HEK293T (cell line): Measurements from ENCODE around the gene ICOS.

Source experiments
- CTCF ChIA-PET: fragments of 350-600 bp; formaldehyde crosslinking; extraction: SDS; loops from one replicate; lab custom pipeline; 2021; ENCODE audit warnings: antibody characterized with exemption, inconsistent platforms; lab: Yijun Ruan, JAX
- POLR2A ChIA-PET: fragments of 350-600 bp; formaldehyde crosslinking; extraction: SDS; loops from one replicate; lab custom pipeline; 2020; ENCODE audit warnings: antibody characterized with exemption, inconsistent platforms; lab: Yijun Ruan, JAX
- DNase-seq: peaks from one replicate; pipeline ENCODE4 v3.0.0; 2012; ENCODE audit warnings: mixed read lengths; ENCODE audit errors: extremely low spot score
- ARNT ChIP-seq: fragments of 450-650 bp; IDR thresholded peaks from 2 replicates; pipeline ENCODE4 v1.6.1; 2017; ENCODE audit warnings: mild to moderate bottlenecking
- BHLHE40 ChIP-seq: fragments of 450-650 bp; IDR thresholded peaks from 2 replicates; pipeline ENCODE4 v1.6.1; 2016; ENCODE audit warnings: mild to moderate bottlenecking, moderate library complexity, borderline replicate concordance
- CTBP1 ChIP-seq: fragments of 450-650 bp; IDR thresholded peaks from 2 replicates; pipeline ENCODE4 v1.6.1; 2016; ENCODE audit warnings: borderline replicate concordance
- ELF4 ChIP-seq: fragments of 450-650 bp; IDR thresholded peaks from 2 replicates; pipeline ENCODE4 v1.6.1; 2017; ENCODE audit warnings: antibody characterized with exemption
- FOXA1 ChIP-seq: fragments of 450-650 bp; IDR thresholded peaks from 2 replicates; pipeline ENCODE4 v1.6.1; 2016; ENCODE audit warnings: mild to moderate bottlenecking
- FOXK2 ChIP-seq: fragments of 450-650 bp; IDR thresholded peaks from 2 replicates; pipeline ENCODE4 v1.6.1; 2016; ENCODE audit warnings: mild to moderate bottlenecking
- FOXM1 ChIP-seq: fragments of 450-650 bp; IDR thresholded peaks from 2 replicates; pipeline ENCODE4 v1.6.1; 2017; ENCODE audit warnings: mild to moderate bottlenecking, borderline replicate concordance
- HDGF ChIP-seq: fragments of 450-650 bp; IDR thresholded peaks from 2 replicates; pipeline ENCODE4 v1.6.1; 2017; ENCODE audit warnings: antibody characterized with exemption, borderline replicate concordance
- L3MBTL2 ChIP-seq: fragments of 450-650 bp; conservative IDR thresholded peaks from 2 replicates; pipeline ENCODE4 v1.6.1; 2016; ENCODE audit warnings: mild to moderate bottlenecking
- LEF1 ChIP-seq: fragments of 450-650 bp; IDR thresholded peaks from 2 replicates; pipeline ENCODE4 v1.6.1; 2017; ENCODE audit warnings: mild to moderate bottlenecking, borderline replicate concordance
- NFRKB ChIP-seq: fragments of 450-650 bp; IDR thresholded peaks from 2 replicates; pipeline ENCODE4 v1.6.1; 2016; ENCODE audit warnings: mild to moderate bottlenecking, moderate library complexity
- SP1 ChIP-seq: fragments of 450-650 bp; IDR thresholded peaks from 2 replicates; pipeline ENCODE4 v1.6.1; 2017
- SUZ12 ChIP-seq: fragments of 450-650 bp; IDR thresholded peaks from 2 replicates; pipeline ENCODE4 v1.6.1; 2016; ENCODE audit warnings: mild to moderate bottlenecking
- TARDBP ChIP-seq: fragments of 450-650 bp; IDR thresholded peaks from 2 replicates; pipeline ENCODE4 v1.6.1; 2016
- ZNF384 ChIP-seq: fragments of 450-650 bp; IDR thresholded peaks from 2 replicates; pipeline ENCODE4 v1.6.1; 2016
- TF ChIP-seq, protein P1 (sequence below): fragments of 450-650 bp; IDR thresholded peaks from 2 replicates; pipeline ENCODE4 v1.6.1; 2016

ICOS gene

DNA sequence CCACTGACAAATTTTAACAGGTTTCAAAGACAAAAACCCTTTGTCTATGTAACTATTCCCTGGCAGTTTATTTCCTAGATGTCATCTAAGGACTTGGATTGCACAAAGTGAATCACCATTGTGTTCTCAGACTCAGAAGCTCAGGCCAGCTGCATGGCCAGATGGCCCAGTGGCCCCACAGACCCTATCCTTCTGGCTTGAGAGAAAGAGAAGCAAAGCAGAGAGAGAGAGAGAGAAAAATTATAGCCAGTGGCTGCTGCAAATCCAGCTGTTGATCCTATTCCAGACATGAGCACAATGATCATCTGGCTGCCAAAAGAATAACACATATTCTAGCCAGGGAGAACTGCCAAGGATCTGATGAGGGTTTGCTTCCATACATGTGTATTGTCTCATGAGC is 43.2 kb upstream of the ICOS start:
- DNase-seq, result no peak
- ChIA-PET CTCF (no interaction called here), POLR2A (no interaction called here)
- TF ChIP-seq NFRKB, result no peak

DNA sequence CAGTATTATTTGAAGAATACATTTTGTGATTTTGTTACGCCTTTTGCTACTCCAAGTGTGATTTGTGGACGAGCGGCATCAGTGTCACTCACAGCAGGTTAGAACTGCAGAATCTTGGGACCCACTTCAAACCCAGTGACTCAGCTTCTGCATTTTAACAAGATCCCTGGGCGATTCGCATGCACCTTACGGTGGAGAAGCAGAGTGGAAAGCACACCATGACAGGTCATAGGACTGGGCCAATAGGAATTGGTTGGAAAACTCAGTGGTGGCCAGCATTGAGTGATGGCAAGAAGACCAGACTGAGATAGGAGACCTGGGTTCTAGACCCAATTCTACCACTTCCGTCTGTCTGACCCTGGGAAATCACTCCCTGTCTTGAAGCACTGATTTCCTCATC is 42.7 kb upstream of the ICOS start:
- no peak for TF ChIP-seq FOXK2
- no peak for TF ChIP-seq NFRKB
- no peak for TF ChIP-seq ELF4
- no peak for TF ChIP-seq TARDBP
- TF ChIP-seq SP1, result no peak
- no peak for TF ChIP-seq ZNF384
- TF ChIP-seq ARNT, result no peak
- TF ChIP-seq FOXM1, result no peak
- TF ChIP-seq FOXA1, result no peak
- TF ChIP-seq, protein P1, sequence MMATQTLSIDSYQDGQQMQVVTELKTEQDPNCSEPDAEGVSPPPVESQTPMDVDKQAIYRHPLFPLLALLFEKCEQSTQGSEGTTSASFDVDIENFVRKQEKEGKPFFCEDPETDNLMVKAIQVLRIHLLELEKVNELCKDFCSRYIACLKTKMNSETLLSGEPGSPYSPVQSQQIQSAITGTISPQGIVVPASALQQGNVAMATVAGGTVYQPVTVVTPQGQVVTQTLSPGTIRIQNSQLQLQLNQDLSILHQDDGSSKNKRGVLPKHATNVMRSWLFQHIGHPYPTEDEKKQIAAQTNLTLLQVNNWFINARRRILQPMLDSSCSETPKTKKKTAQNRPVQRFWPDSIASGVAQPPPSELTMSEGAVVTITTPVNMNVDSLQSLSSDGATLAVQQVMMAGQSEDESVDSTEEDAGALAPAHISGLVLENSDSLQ, result no peak
- TF ChIP-seq CTBP1, result no peak
- TF ChIP-seq BHLHE40, result no peak
- DNase-seq, result no peak
- CTCF ChIA-PET, result no interaction called here
- POLR2A ChIA-PET, result no interaction called here

DNA sequence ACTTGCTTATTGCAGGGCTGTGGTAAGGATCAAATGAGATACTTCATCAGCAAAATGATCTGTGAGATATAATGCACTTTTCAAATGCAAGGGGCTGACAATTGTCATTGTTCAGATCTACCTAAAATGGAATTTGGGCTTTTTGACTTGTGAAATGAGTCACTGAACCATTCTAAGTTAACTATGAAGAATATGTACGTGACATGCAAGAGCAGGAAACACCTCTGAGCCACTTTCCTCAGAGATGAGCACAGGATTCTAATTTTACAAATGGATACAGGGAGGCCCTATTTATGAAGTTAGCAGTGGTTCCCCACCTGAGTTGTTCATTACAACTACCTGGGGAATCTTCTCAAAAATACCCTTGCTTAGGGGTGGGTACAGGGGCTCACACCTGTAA is 42.3 kb upstream of the ICOS start:
- ChIA-PET CTCF (no interaction called here), POLR2A (no interaction called here)
- TF ChIP-seq FOXA1, result no peak
- no peak for TF ChIP-seq SP1
- no peak for TF ChIP-seq L3MBTL2
- TF ChIP-seq LEF1, result no peak
- TF ChIP-seq SUZ12, result no peak
- TF ChIP-seq, protein P1, result no peak
- TF ChIP-seq FOXM1, result no peak
- TF ChIP-seq HDGF, result no peak
- TF ChIP-seq TARDBP, result no peak
- TF ChIP-seq NFRKB, result no peak
- TF ChIP-seq FOXK2, result no peak
- no peak for DNase-seq

DNA sequence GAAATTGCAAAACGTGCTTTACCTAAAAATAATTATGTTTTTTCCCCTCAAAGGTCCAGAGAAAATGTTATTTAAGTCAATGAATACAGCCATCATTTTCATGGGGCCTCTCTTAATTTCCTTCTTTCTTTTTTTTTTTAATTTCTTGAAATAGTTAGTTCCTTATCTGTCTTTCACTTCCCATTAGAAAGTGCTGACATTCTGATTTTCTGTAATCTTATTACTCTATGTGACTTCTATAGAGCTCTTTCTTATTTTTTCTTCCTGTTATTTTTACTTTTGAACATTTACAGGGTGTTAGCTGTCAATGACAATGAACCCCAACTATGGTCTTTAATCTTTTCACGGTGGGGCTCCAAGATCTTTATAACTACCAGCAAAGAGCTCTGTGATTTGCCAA is 39.0 kb upstream of the ICOS start:
- POLR2A ChIA-PET, result no interaction called here
- TF ChIP-seq, protein P1, result no peak
- no peak for TF ChIP-seq FOXM1
- no peak for TF ChIP-seq ELF4
- TF ChIP-seq TARDBP, result no peak
- no peak for TF ChIP-seq LEF1
- no peak for TF ChIP-seq ARNT
- TF ChIP-seq L3MBTL2, result no peak
- no peak for TF ChIP-seq SUZ12
- TF ChIP-seq SP1, result no peak
- no peak for TF ChIP-seq FOXA1
- no peak for TF ChIP-seq BHLHE40
- TF ChIP-seq FOXK2, result no peak
- no peak for TF ChIP-seq CTBP1
- no peak for TF ChIP-seq HDGF
- no peak for TF ChIP-seq NFRKB
- TF ChIP-seq ZNF384, result no peak
- CTCF ChIA-PET, result no interaction called here
- no peak for DNase-seq

DNA sequence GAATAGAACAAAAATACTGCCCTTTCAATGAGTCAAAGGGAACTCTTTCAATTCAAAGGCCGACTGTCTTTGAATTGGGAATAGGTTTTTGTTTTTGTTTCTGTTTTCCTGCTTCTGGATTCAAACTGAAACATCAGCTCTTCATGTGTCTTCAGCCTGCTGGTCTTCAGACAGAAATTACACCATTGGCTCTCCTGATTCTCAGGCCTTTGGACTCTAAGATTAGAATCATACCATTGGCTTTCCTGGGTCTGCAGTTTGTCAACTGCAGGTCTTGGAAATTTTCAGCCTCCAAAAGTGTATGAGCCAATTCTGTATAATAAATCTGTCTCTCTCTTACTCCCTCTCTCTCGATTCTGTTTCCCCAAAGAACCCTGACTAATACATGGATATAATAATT is 37.9 kb upstream of the ICOS start:
- CTCF ChIA-PET, result no interaction called here
- DNase-seq, result no peak
- POLR2A ChIA-PET, result no interaction called here
- TF ChIP-seq HDGF, result no peak
- no peak for TF ChIP-seq FOXM1
- no peak for TF ChIP-seq NFRKB
- TF ChIP-seq CTBP1, result no peak
- TF ChIP-seq SP1, result no peak
- TF ChIP-seq BHLHE40, result no peak
- no peak for TF ChIP-seq FOXA1
- no peak for TF ChIP-seq ZNF384
- TF ChIP-seq ARNT, result no peak
- TF ChIP-seq, protein P1, result no peak
- no peak for TF ChIP-seq L3MBTL2
- TF ChIP-seq TARDBP, result no peak
- TF ChIP-seq SUZ12, result no peak
- TF ChIP-seq ELF4, result no peak
- no peak for TF ChIP-seq LEF1
- no peak for TF ChIP-seq FOXK2

DNA sequence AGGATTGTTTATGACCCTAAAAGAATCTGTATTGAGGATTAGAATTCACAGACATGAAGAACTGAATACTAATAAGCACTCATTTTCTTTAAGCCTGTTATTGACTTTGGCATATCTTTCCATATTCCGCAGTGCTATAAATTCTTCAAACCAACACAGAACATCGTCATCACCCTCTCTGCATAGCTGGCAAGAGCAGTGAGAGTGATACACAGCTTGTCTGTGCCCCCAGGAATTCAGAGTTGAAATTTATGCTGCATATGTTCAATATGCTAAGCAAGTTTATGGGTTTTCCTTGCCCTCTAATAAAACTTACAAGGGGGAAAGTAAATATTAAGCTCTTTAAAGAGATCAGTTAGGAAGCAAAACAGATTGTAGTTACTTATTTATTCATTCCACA is 36.3 kb upstream of the ICOS start:
- ChIA-PET CTCF (interaction anchor here (1.0 kb wide), 1 partner anchor 10 kb away, joined by 4 read pairs; no protein-coding TSS in a partner anchor), POLR2A (no interaction called here)
- DNase-seq, result no peak
- no peak for TF ChIP-seq ZNF384
- TF ChIP-seq LEF1, result no peak
- no peak for TF ChIP-seq ELF4
- no peak for TF ChIP-seq NFRKB
- no peak for TF ChIP-seq SUZ12
- TF ChIP-seq CTBP1, result no peak
- no peak for TF ChIP-seq TARDBP
- TF ChIP-seq, protein P1, result no peak
- no peak for TF ChIP-seq FOXK2
- TF ChIP-seq SP1, result no peak
- no peak for TF ChIP-seq HDGF
